ENCODE data around the gene CLMN. TPM values are rescaled to one million over a fixed set of nuclear protein-coding genes. Genes with fewer than 3 reads are reported as not detected.

Gene CLMN
- total and polyA plus RNA-seq, 7 experiments from 2014 or later, result 0.43 to 6.8 (median 0.70) TPM

DNA sequence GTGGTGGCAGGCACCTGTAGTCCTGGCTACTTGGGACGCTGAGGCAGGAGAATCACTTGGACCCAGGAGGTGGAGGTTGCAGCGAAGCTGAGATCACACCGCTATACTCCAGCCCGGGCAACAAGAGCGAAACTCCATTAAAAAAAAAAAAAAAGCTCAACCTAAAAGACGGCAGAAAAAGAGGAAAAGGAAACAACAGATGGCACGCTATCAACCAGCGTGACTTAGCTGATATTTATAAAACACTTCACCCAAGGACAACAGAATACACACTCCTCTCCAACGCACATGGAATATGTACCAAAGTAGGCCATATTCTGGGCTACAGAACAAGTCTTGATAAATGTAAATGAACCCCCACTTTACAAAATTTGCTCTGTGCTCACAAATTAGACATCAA, 34.0 kb upstream of the CLMN start:
- intact Hi-C loops (cut with micrococcal nuclease), result no loop called here
- Mint-ChIP-seq H3K36me3 (no peaks in the 10 kb centered on the region), H3K27ac (no peak overlapping the region), H3K27me3 (peaks cover 13 to 26% (median 20%) of the 10 kb centered on the region in 5 donors), H3K9me3 (peaks cover 0 to 25% (median 6%) of the 10 kb centered on the region in 11 donors), H3K4me1 (no peaks in the 10 kb centered on the region), H3K4me3 (no peak overlapping the region)
- no peak overlapping the region for H3K27ac ChIP-seq (ENCODE audit: low read depth, low read length)
- DNase-seq (no peak), ATAC-seq (no peak)
- H3K9me3 ChIP-seq (ENCODE audit: control insufficient read depth in 2 of 3, low read length in 3 of 3), result no peaks in the 10 kb centered on the region
- no peaks in the 10 kb centered on the region for H3K4me1 ChIP-seq (ENCODE audit: control insufficient read depth in 2 of 2, insufficient read depth in 2 of 2, low read length in 2 of 2)
- ChIA-PET POLR2A (interaction anchor here (0.6 kb wide), 1 partner anchor 44 kb away, joined by 3 read pairs; no protein-coding TSS in a partner anchor), CTCF (no interaction called here)
- no peaks in the 10 kb centered on the region for H3K27me3 ChIP-seq (ENCODE audit: control insufficient read depth in 2 of 2, insufficient read depth in 2 of 2, low read length in 2 of 2)
- no peaks in the 10 kb centered on the region for H3K36me3 ChIP-seq (ENCODE audit: control insufficient read depth in 2 of 3, insufficient read depth in 3 of 3, low read length in 3 of 3)
- H3K4me3 ChIP-seq (ENCODE audit: low read length), result no peak overlapping the region

DNA sequence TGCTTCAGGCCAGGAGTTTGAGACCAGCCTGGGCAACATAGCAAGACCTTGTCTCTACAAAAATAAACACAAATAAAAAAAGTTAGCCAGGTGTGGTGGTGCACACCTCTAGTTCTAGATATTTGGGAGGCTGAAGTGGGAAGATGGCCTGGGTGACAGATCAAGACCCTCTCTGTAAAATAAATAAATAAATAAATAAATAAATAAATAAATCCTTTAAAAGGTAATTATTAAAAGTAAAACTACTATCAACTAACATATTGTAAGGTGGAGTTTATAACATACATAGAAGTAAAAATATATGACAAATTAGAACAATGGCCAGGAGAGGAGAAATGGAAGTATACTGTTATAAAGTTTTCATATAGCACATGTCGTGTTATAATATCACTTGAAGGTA, 33.3 kb upstream of the CLMN start:
- Mint-ChIP-seq H3K27ac (no peak overlapping the region), H3K27me3 (peaks cover 7 to 29% (median 20%) of the 10 kb centered on the region in 5 donors), H3K36me3 (no peaks in the 10 kb centered on the region), H3K9me3 (peaks cover 0 to 25% (median 6%) of the 10 kb centered on the region in 11 donors), H3K4me1 (no peaks in the 10 kb centered on the region), H3K4me3 (no peak overlapping the region)
- Histone ChIP-seq H3K4me3 (ENCODE audit: low read length) (no peak overlapping the region), H3K4me1 (ENCODE audit: control insufficient read depth in 2 of 2, insufficient read depth in 2 of 2, low read length in 2 of 2) (no peaks in the 10 kb centered on the region), H3K9me3 (ENCODE audit: control insufficient read depth in 2 of 3, low read length in 3 of 3) (no peaks in the 10 kb centered on the region), H3K36me3 (ENCODE audit: control insufficient read depth in 2 of 3, insufficient read depth in 3 of 3, low read length in 3 of 3) (no peaks in the 10 kb centered on the region), H3K27ac (ENCODE audit: low read depth, low read length) (no peak overlapping the region), H3K27me3 (ENCODE audit: control insufficient read depth in 2 of 2, insufficient read depth in 2 of 2, low read length in 2 of 2) (no peaks in the 10 kb centered on the region)
- ChIA-PET POLR2A (no interaction called here), CTCF (no interaction called here)
- ATAC-seq, result no peak
- intact Hi-C loops (cut with micrococcal nuclease), result no loop called here
- no peak for DNase-seq

DNA sequence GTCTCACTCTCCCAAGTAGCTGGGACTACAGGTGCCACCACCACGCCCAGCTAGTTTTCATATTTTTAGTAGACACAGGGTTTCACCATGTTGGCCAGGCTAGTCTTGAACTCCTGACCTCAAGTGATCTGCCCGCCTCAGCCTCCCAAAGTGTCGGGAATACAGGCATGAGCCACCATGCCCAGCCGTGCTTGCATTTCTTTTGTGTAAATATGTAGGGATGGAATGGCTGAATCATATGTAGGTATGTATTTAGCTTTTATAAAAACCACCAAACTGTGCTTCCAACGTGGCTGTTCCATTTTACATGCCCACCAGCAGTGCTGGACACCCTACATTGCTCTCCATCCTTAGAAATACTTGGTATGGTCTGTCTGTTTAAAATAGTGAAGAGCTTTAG, 32.8 kb upstream of the CLMN start:
- no peak for ATAC-seq
- no peak for DNase-seq
- CTCF ChIA-PET, result no interaction called here
- Mint-ChIP-seq H3K4me3 (no peak overlapping the region), H3K36me3 (no peaks in the 10 kb centered on the region), H3K4me1 (no peaks in the 10 kb centered on the region), H3K27me3 (peaks cover 7 to 34% (median 22%) of the 10 kb centered on the region in 5 donors), H3K9me3 (peaks cover 0 to 25% (median 6%) of the 10 kb centered on the region in 11 donors), H3K27ac (no peak overlapping the region)
- intact Hi-C loops (cut with micrococcal nuclease), result no loop called here
- H3K4me3 ChIP-seq (ENCODE audit: low read length), result no peak overlapping the region
- no peaks in the 10 kb centered on the region for H3K27me3 ChIP-seq (ENCODE audit: control insufficient read depth in 2 of 2, insufficient read depth in 2 of 2, low read length in 2 of 2)
- no peaks in the 10 kb centered on the region for H3K36me3 ChIP-seq (ENCODE audit: control insufficient read depth in 2 of 3, insufficient read depth in 3 of 3, low read length in 3 of 3)
- H3K9me3 ChIP-seq (ENCODE audit: control insufficient read depth in 2 of 3, low read length in 3 of 3), result no peaks in the 10 kb centered on the region
- no peak overlapping the region for H3K27ac ChIP-seq (ENCODE audit: low read depth, low read length)
- H3K4me1 ChIP-seq (ENCODE audit: control insufficient read depth in 2 of 2, insufficient read depth in 2 of 2, low read length in 2 of 2), result no peaks in the 10 kb centered on the region
- POLR2A ChIA-PET, result no interaction called here

DNA sequence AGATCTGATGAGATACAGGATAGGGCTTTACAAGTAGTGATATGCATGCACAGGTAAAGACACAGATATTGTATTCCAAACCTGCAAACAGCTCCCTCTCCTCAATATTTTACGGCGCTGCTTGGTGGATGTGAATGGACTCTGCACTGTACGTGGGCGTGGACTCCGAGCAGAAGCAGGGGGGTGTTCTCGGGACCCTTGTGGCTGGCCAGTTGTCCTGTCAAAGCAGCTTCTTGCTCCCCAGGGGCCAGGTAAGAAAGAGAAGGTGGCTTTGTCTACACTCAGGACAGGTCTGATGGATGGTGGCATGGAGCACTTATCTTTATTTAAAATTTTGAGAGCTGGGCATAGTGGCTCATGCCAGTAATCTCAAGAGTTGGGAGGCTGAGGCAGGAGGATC, 29.5 kb upstream of the CLMN start:
- Mint-ChIP-seq H3K36me3 (no peaks in the 10 kb centered on the region), H3K4me3 (no peak overlapping the region), H3K9me3 (peaks cover 0 to 14% (median 6%) of the 10 kb centered on the region in 11 donors), H3K4me1 (no peaks in the 10 kb centered on the region), H3K27me3 (peaks cover 11 to 51% (median 22%) of the 10 kb centered on the region in 5 donors), H3K27ac (no peak overlapping the region)
- H3K4me3 ChIP-seq (ENCODE audit: low read length), result no peak overlapping the region
- H3K9me3 ChIP-seq (ENCODE audit: control insufficient read depth in 2 of 3, low read length in 3 of 3), result no peaks in the 10 kb centered on the region
- CTCF ChIA-PET, result no interaction called here
- H3K27ac ChIP-seq (ENCODE audit: low read depth, low read length), result no peak overlapping the region
- POLR2A ChIA-PET, result no interaction called here
- no peak for DNase-seq
- intact Hi-C loops (cut with micrococcal nuclease), result no loop called here
- H3K27me3 ChIP-seq (ENCODE audit: control insufficient read depth in 2 of 2, insufficient read depth in 2 of 2, low read length in 2 of 2), result no peaks in the 10 kb centered on the region
- ATAC-seq, result no peak
- H3K4me1 ChIP-seq (ENCODE audit: control insufficient read depth in 2 of 2, insufficient read depth in 2 of 2, low read length in 2 of 2), result no peaks in the 10 kb centered on the region
- no peaks in the 10 kb centered on the region for H3K36me3 ChIP-seq (ENCODE audit: control insufficient read depth in 2 of 3, insufficient read depth in 3 of 3, low read length in 3 of 3)

DNA sequence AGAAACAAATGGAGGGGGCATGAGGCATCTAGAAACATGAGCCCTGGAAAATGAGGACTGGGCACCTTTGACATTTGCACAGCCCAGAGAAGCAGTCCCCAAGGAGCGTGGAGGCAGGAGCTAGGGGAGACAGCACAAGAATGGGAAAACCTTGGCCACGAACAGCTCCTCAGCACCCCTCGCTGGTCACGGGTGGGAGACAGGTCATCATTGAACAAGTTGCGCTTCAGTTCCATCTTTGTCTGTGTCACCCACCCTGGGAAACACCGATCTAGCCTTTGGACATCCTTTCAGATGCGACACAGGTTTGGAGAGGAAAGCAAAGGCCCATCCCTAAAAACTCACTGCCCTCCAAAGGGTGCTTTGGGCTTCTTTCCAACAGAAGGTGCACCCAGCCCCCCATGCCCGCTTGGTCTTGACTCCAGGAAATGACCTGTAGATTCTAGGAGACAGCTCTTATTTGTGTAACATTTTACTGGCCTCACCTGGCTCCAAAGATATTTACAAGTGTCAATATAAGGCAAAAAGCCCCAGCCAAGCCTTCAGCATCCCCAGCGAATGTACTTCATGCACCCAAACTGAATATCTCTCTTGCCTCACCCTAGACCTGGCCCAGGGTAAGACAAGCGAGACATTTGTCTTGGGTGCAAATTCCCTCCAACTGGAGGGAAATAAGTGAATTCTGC, 28.8 kb upstream of the CLMN start:
- ChIA-PET POLR2A (no interaction called here), CTCF (interaction anchor here (0.5 kb wide), 1 partner anchor 550 kb away, joined by 3 read pairs; no protein-coding TSS in a partner anchor)
- H3K27me3 Mint-ChIP-seq, result peaks cover 11 to 49% (median 22%) of the 10 kb centered on the region in 5 donors

DNA sequence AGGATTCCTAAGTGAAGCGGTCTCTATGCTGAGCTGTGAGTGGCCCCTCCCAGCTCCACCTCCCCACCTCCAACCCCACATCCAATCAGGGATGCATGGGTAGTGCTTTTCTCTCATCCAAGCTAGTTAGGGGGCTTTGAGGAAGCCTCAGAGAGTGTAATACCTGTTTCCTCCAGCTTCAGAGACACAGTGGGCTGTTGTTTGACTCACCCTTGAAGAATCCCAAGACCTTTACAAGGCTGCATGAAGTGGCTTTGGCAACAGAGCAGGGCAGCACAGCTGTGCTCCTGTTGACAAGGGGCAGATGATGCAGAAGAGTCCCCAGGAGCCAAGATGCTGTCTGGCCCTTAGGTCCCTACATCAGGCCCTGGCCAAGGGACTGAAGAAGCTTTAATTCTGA, 27.1 kb upstream of the CLMN start:
- H3K4me3 Mint-ChIP-seq, result no peak overlapping the region
- Histone ChIP-seq H3K9me3 (ENCODE audit: control insufficient read depth in 2 of 3, low read length in 3 of 3) (no peaks in the 10 kb centered on the region), H3K4me1 (ENCODE audit: control insufficient read depth in 2 of 2, insufficient read depth in 2 of 2, low read length in 2 of 2) (no peaks in the 10 kb centered on the region), H3K27me3 (ENCODE audit: control insufficient read depth in 2 of 2, insufficient read depth in 2 of 2, low read length in 2 of 2) (no peaks in the 10 kb centered on the region), H3K27ac (ENCODE audit: low read depth, low read length) (no peak overlapping the region), H3K4me3 (ENCODE audit: low read length) (no peak overlapping the region), H3K36me3 (ENCODE audit: control insufficient read depth in 2 of 3, insufficient read depth in 3 of 3, low read length in 3 of 3) (no peaks in the 10 kb centered on the region)
- no peak overlapping the region for H3K27ac Mint-ChIP-seq
- peaks cover 0 to 8% (median 0%) of the 10 kb centered on the region in 11 donors for H3K9me3 Mint-ChIP-seq
- POLR2A ChIA-PET, result no interaction called here
- ATAC-seq, result no peak
- no peaks in the 10 kb centered on the region for H3K36me3 Mint-ChIP-seq
- intact Hi-C loops (cut with micrococcal nuclease), result no loop called here
- no peaks in the 10 kb centered on the region for H3K4me1 Mint-ChIP-seq
- DNase-seq, result no peak
- CTCF ChIA-PET, result no interaction called here
- H3K27me3 Mint-ChIP-seq, result peaks cover 7 to 46% (median 13%) of the 10 kb centered on the region in 5 donors

More for the DNA sequence above, 28.8 kb upstream of the CLMN start:
- Histone ChIP-seq H3K4me1 (ENCODE audit: control insufficient read depth in 2 of 2, insufficient read depth in 2 of 2, low read length in 2 of 2) (no peaks in the 10 kb centered on the region), H3K36me3 (ENCODE audit: control insufficient read depth in 2 of 3, insufficient read depth in 3 of 3, low read length in 3 of 3) (no peaks in the 10 kb centered on the region), H3K27me3 (ENCODE audit: control insufficient read depth in 2 of 2, insufficient read depth in 2 of 2, low read length in 2 of 2) (no peaks in the 10 kb centered on the region), H3K4me3 (ENCODE audit: low read length) (no peak overlapping the region), H3K9me3 (ENCODE audit: control insufficient read depth in 2 of 3, low read length in 3 of 3) (no peaks in the 10 kb centered on the region), H3K27ac (ENCODE audit: low read depth, low read length) (no peak overlapping the region)
- no peaks in the 10 kb centered on the region for H3K4me1 Mint-ChIP-seq
- H3K27ac Mint-ChIP-seq, result no peak overlapping the region
- ATAC-seq (no peak), DNase-seq (no peak)
- no peaks in the 10 kb centered on the region for H3K36me3 Mint-ChIP-seq
- H3K4me3 Mint-ChIP-seq, result no peak overlapping the region
- intact Hi-C loops (cut with micrococcal nuclease), result no loop called here
- peaks cover 0 to 8% (median 4%) of the 10 kb centered on the region in 11 donors for H3K9me3 Mint-ChIP-seq

DNA sequence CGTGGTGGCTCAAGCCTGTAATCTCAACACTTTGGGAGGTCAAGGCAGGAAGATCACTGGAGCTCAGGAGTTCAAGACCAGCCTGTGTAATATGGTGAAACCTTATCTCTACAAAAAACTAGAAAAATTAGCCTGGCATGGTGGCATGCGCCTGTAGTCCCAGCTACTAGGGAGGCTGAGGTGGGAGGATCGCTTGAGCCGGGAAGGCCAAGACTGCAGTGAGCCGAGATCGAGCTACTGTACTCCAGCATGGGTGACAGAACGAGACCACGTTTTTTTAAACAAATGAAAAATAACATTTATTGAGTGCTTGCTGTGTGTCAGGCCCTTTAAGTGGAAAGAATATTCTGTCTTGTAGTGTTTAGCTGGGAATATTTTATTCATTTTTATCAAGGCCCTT, 26.6 kb upstream of the CLMN start:
- CTCF ChIA-PET, result no interaction called here
- intact Hi-C loops (cut with micrococcal nuclease), result no loop called here
- Histone ChIP-seq H3K9me3 (ENCODE audit: control insufficient read depth in 2 of 3, low read length in 3 of 3) (no peaks in the 10 kb centered on the region), H3K4me1 (ENCODE audit: control insufficient read depth in 2 of 2, insufficient read depth in 2 of 2, low read length in 2 of 2) (no peaks in the 10 kb centered on the region), H3K36me3 (ENCODE audit: control insufficient read depth in 2 of 3, insufficient read depth in 3 of 3, low read length in 3 of 3) (no peaks in the 10 kb centered on the region), H3K27me3 (ENCODE audit: control insufficient read depth in 2 of 2, insufficient read depth in 2 of 2, low read length in 2 of 2) (no peaks in the 10 kb centered on the region), H3K27ac (ENCODE audit: low read depth, low read length) (no peak overlapping the region), H3K4me3 (ENCODE audit: low read length) (no peak overlapping the region)
- Mint-ChIP-seq H3K36me3 (no peaks in the 10 kb centered on the region), H3K9me3 (peaks cover 0 to 8% (median 0%) of the 10 kb centered on the region in 11 donors), H3K4me3 (no peak overlapping the region), H3K4me1 (no peaks in the 10 kb centered on the region), H3K27me3 (peaks cover 3 to 44% (median 12%) of the 10 kb centered on the region in 5 donors), H3K27ac (no peak overlapping the region)
- no peak for ATAC-seq
- DNase-seq, result no peak
- POLR2A ChIA-PET, result no interaction called here
